GM12891 (cell line): Measurements from ENCODE around the gene NBDY.

Source experiments
- POLR2A ChIP-seq: IDR thresholded peaks from 2 replicates; pipeline ENCODE4 v1.6.1; 2011; ENCODE audit warnings: low read depth, low read length, control low read depth
- POLR2AphosphoS5 ChIP-seq: IDR thresholded peaks from 2 replicates; pipeline ENCODE4 v1.6.1; 2011; ENCODE audit warnings: low read depth, low read length, control low read depth

- TF ChIP-seq POLR2AphosphoS5: no peak
- TF ChIP-seq POLR2A: no peak
Observed at GRCh38 chrX:56783450-56783831, 54.4 kb downstream of the NBDY start.
